Stimulated activated naive B cell treated with anti-CD40 and anti-IgM and Interleukin-4, amounts not matched to agents 10 μg/mL and 1 μg/mL and 100 μg/mL, for 72 hours (primary cell): ENCODE results near the gene HPSE2.

ENCODE experiments used
- ATAC-seq, 2 donors: fragments of 150-1000 bp; cut with Tn5 transposase; replicated peaks; 2 replicates each; pipeline ENCODE4 v1.10.0; 2021; ENCODE audit warnings: moderate library complexity in 1 of 2
- DNase-seq: peaks from one replicate; pipeline ENCODE4 v3.0.0; 2021
- H3K27ac Mint-ChIP-seq: one replicate; pipeline ENCODE4 v1.8.0; 2022; ENCODE audit warnings: mild to moderate bottlenecking, mixed read lengths
- H3K27me3 Mint-ChIP-seq, 2 donors: one replicate each; pipeline ENCODE4 v1.8.0; 2022; ENCODE audit warnings: mixed read lengths in 2 of 2
- H3K36me3 Mint-ChIP-seq, 2 donors: one replicate each; pipeline ENCODE4 v1.8.0; 2022; ENCODE audit warnings: mixed read lengths in 2 of 2, mild to moderate bottlenecking in 1 of 2
- H3K4me1 Mint-ChIP-seq, 2 donors: one replicate each; pipeline ENCODE4 v1.8.0; 2022; ENCODE audit warnings: mixed read lengths in 2 of 2, mild to moderate bottlenecking in 1 of 2
- H3K4me3 Mint-ChIP-seq, 2 donors: one replicate each; pipeline ENCODE4 v1.8.0; 2022; ENCODE audit warnings: mild to moderate bottlenecking in 2 of 2, mixed read lengths in 2 of 2, moderate library complexity in 1 of 2
- H3K9me3 Mint-ChIP-seq, 2 donors: one replicate each; pipeline ENCODE4 v1.8.0; 2022; ENCODE audit warnings: mixed read lengths in 2 of 2, mild to moderate bottlenecking in 1 of 2

Gene HPSE2

DNA sequence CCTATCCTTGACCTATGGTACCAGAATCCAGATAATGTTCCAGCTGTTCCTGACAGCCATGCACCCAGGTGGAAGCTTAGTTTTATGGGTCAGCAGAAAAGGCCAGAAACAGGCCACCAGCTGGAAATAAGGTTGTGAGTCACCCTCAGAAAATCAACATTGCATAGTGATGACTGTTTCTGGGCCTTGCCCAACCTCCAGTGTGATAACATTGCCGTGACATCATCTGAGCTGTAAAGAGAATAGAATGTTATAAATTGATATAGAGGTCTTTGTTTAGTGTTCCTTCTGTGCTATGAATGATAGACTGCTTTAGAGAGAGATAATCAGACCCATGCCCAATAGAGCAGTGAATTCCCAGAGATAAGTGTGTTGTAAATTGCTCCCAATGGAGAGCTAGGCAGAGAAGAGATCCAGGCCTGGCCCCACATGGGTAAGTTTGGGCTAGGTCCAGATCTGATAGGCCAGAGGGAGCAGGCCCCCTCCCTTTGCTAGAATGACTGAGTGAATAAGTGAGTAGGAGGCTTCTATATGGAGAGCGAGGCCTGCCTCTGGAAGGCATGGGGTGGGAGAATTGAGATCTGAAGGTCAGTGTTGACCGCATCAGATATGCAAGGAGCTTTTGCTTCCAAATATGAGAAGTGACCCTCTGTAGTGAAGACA is 774.7 kb downstream of the HPSE2 start:
- H3K9me3 Mint-ChIP-seq: no peaks in the 10 kb centered on the region
- no peak overlapping the region for H3K4me3 Mint-ChIP-seq
- DNase-seq: no peak
- no peaks in the 10 kb centered on the region for H3K36me3 Mint-ChIP-seq
- peaks cover 35 to 44% of the 10 kb centered on the region in 2 donors for H3K27me3 Mint-ChIP-seq
- ATAC-seq: no peak
- peaks cover 3 to 14% of the 10 kb centered on the region in 2 donors for H3K4me1 Mint-ChIP-seq
- no peak overlapping the region for H3K27ac Mint-ChIP-seq

DNA sequence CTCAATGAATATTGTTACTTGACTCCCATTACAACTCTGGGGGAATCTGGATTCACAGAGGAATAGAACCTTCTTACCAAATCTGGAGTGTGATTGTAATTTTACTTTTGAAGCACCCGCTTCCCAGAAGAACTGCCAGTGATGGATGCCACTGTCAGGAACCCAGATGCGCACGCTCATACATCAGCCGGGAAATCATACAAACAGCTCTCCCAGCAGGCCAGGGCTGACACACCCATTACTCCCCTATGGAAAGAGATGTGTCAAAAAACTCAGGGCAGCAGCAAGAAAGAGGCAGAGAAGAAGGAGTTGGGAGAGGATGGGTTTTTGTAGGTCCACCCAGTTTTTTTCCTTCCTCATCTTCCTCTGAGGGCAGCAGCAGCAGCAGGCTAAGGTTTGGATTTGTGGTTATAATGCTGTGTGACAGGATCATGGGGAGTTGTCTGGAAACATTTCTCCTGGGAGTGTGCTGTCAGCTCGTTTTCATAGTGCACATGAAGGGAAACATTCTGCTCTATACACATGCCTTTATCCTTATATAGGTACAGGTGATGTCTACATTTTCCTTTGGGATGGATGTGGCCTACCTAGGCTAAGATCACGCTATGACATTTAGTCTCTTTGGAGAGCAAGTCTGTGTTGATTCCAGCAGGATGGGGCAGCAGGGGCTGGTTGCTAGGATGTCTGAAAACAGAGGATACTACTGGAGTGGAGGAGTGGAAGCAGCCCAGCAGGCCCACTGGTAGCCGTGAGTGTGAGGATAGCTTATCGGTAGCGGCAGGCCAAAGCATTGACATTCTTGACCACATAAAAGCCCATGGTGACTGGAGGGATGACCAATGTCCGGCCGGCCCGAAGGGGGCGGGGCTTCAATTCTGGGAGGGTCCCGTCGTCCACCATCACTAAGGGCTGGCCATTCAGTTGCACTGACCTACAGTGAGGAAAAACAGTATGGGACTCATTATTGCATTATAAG is 776.6 kb downstream of the HPSE2 start:
- DNase-seq (no peak), ATAC-seq (no peak)
- no peaks in the 10 kb centered on the region for H3K36me3 Mint-ChIP-seq
- H3K4me1 Mint-ChIP-seq: peaks cover 0 to 7% of the 10 kb centered on the region in 2 donors
- no peak overlapping the region for H3K4me3 Mint-ChIP-seq
- H3K27me3 Mint-ChIP-seq: peaks cover 30 to 38% of the 10 kb centered on the region in 2 donors
- H3K27ac Mint-ChIP-seq: no peak overlapping the region
- no peaks in the 10 kb centered on the region for H3K9me3 Mint-ChIP-seq

- DNase-seq (no peak), ATAC-seq (no peak)
- H3K27ac Mint-ChIP-seq: no peak overlapping the region
- H3K4me3 Mint-ChIP-seq: no peak overlapping the region
- no peaks in the 10 kb centered on the region for H3K9me3 Mint-ChIP-seq
- H3K36me3 Mint-ChIP-seq: no peaks in the 10 kb centered on the region
- H3K4me1 Mint-ChIP-seq: peaks cover 0 to 6% of the 10 kb centered on the region in 2 donors
- peaks cover 24 to 38% of the 10 kb centered on the region in 2 donors for H3K27me3 Mint-ChIP-seq
Measured at GRCh38 chr10:98457721-98458120, 777.9 kb downstream of the HPSE2 start.

- Mint-ChIP-seq H3K9me3 (no peaks in the 10 kb centered on the region), H3K27me3 (peaks cover 25 to 41% of the 10 kb centered on the region in 2 donors), H3K36me3 (no peaks in the 10 kb centered on the region), H3K4me1 (peaks cover 0 to 6% of the 10 kb centered on the region in 2 donors), H3K27ac (no peak overlapping the region), H3K4me3 (no peak overlapping the region)
- no peak for ATAC-seq
- no peak for DNase-seq
Measured at GRCh38 chr10:98456686-98457482, 778.8 kb downstream of the HPSE2 start.

GRCh38 chr10:98456043-98456570 is 779.5 kb downstream of the HPSE2 start:
- peaks cover 25 to 42% of the 10 kb centered on the region in 2 donors for H3K27me3 Mint-ChIP-seq
- H3K4me3 Mint-ChIP-seq: no peak overlapping the region
- H3K27ac Mint-ChIP-seq: no peak overlapping the region
- H3K4me1 Mint-ChIP-seq: peaks cover 0 to 3% of the 10 kb centered on the region in 2 donors
- H3K9me3 Mint-ChIP-seq: no peaks in the 10 kb centered on the region
- DNase-seq: no peak
- ATAC-seq: no peak
- H3K36me3 Mint-ChIP-seq: no peaks in the 10 kb centered on the region

GRCh38 chr10:98453729-98454128 is 781.9 kb downstream of the HPSE2 start:
- DNase-seq (no peak), ATAC-seq (peak in 1 of 2 donors; percentile 57)
- Mint-ChIP-seq H3K27me3 (peaks cover 18 to 34% of the 10 kb centered on the region in 2 donors), H3K4me3 (no peak overlapping the region), H3K9me3 (no peaks in the 10 kb centered on the region), H3K27ac (no peak overlapping the region), H3K36me3 (no peaks in the 10 kb centered on the region), H3K4me1 (no peaks in the 10 kb centered on the region)

DNA sequence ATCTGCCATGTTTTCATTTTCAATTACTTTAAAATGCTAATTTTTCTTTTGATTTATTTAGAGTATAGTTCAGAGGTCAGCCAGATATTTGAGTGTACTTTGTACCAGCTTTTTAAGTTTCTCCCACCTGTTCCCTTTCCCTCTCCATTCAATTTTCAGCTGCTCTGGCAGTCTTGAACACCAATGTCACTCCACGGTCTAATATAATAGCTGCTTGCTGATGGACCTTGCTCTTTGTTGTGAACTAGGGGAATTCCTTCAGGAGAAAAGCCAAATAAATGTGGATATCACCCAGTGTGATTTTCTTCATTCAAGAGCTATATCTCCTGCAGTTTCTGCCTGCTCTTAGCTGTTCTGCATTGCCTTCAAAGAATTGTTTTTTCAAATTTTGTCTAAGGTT is 785.0 kb downstream of the HPSE2 start:
- Mint-ChIP-seq H3K27me3 (peaks cover 5 to 18% of the 10 kb centered on the region in 2 donors), H3K4me3 (no peak overlapping the region), H3K36me3 (no peaks in the 10 kb centered on the region), H3K9me3 (no peaks in the 10 kb centered on the region), H3K4me1 (peaks cover 9 to 19% of the 10 kb centered on the region in 2 donors), H3K27ac (no peak overlapping the region)
- DNase-seq (no peak), ATAC-seq (no peak)

- DNase-seq (no peak), ATAC-seq (no peak)
- H3K4me3 Mint-ChIP-seq: no peak overlapping the region
- H3K27me3 Mint-ChIP-seq: peaks cover 5 to 18% of the 10 kb centered on the region in 2 donors
- no peaks in the 10 kb centered on the region for H3K9me3 Mint-ChIP-seq
- H3K36me3 Mint-ChIP-seq: peaks cover 6 to 10% of the 10 kb centered on the region in 2 donors
- H3K27ac Mint-ChIP-seq: no peak overlapping the region
- H3K4me1 Mint-ChIP-seq: peaks cover 23 to 32% of the 10 kb centered on the region in 2 donors
Measured at GRCh38 chr10:98449287-98449686, 786.4 kb downstream of the HPSE2 start.

GRCh38 chr10:98446661-98447221 is 788.9 kb downstream of the HPSE2 start, which contains the start of gene HPS1:
Gene HPS1, minus strand, starts transcription at chr10:98446935. Its CDS starts 3,695 bp downstream, at chr10:98443240.
- peak; percentile 90 for DNase-seq
- peak; percentile 87 to 92 for ATAC-seq
- Mint-ChIP-seq H3K27ac (peak within 1 kb of the TSS; percentile 97), H3K36me3 (peaks cover 25 to 32% of the 10 kb centered on the region in 2 donors), H3K4me3 (peak within 1 kb of the TSS; percentile 93 to 98), H3K27me3 (no peaks in the 10 kb centered on the region), H3K4me1 (peaks cover 37 to 57% of the 10 kb centered on the region in 2 donors), H3K9me3 (no peaks in the 10 kb centered on the region)

DNA sequence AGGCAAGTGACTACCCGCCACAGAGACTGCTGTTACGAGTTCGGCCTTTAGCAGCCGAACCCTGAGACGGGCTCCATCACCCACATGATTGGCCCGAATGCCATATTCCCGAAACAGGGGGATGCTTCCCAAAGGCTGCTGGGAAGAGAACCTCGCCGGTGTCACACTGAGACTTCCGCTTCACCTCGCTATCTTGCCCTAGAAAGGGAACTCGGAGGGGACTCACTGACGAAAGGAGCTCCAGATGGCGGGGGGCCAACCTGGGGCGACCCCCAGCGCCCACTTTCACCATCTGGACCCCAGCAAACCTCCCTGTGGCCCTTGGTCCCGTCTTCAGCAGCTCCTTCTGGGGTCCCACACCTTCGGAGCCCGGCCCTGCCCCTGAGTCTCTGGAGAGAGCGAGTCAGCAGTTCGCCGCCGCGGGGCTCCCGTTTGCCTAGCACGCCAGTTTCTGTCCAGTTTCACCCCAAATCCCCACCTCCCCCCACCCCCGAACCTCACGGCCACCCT is 789.4 kb downstream of the HPSE2 start:
- Mint-ChIP-seq H3K4me1 (peaks cover 38 to 62% of the 10 kb centered on the region in 2 donors), H3K4me3 (peak overlapping the region; percentile 93 to 98), H3K27ac (peak overlapping the region; percentile 97), H3K27me3 (no peaks in the 10 kb centered on the region), H3K36me3 (peaks cover 30 to 37% of the 10 kb centered on the region in 2 donors), H3K9me3 (no peaks in the 10 kb centered on the region)
- DNase-seq: no peak
- peak; percentile 23 to 50 for ATAC-seq

- ATAC-seq: no peak
- Mint-ChIP-seq H3K27me3 (no peaks in the 10 kb centered on the region), H3K27ac (peak overlapping the region; percentile 97), H3K36me3 (peaks cover 33 to 42% of the 10 kb centered on the region in 2 donors), H3K4me3 (peak overlapping the region; percentile 93 to 98), H3K9me3 (no peaks in the 10 kb centered on the region), H3K4me1 (peaks cover 38 to 67% of the 10 kb centered on the region in 2 donors)
- DNase-seq: no peak
Measured at GRCh38 chr10:98445200-98445812, 790.3 kb downstream of the HPSE2 start.

- Mint-ChIP-seq H3K4me3 (peak overlapping the region; percentile 51 to 98), H3K9me3 (no peaks in the 10 kb centered on the region), H3K27me3 (no peaks in the 10 kb centered on the region), H3K4me1 (peaks cover 38 to 67% of the 10 kb centered on the region in 2 donors), H3K27ac (peak overlapping the region; percentile 97), H3K36me3 (peaks cover 39 to 49% of the 10 kb centered on the region in 2 donors)
- ATAC-seq (peak; percentile 60 to 68), DNase-seq (peak; percentile 35)
Measured at GRCh38 chr10:98444314-98445006, 791.2 kb downstream of the HPSE2 start.
